Raji (cell line): Measurements from ENCODE around the gene PIMREG.

Experiments used
- POLR2A ChIP-seq: IDR thresholded peaks from 2 replicates; pipeline ENCODE4 v1.6.1; 2011; ENCODE audit warnings: low read depth, low read length, control low read depth; ENCODE audit not compliant: insufficient read depth

PIMREG gene

GRCh38 chr17:6464446-6465041 is 20.3 kb downstream of the PIMREG start:
- no peak for TF ChIP-seq POLR2A

- no peak for TF ChIP-seq POLR2A
Measured at GRCh38 chr17:6465206-6466003, 21.1 kb downstream of the PIMREG start.

GRCh38 chr17:6467567-6467966 is 23.3 kb downstream of the PIMREG start:
- no peak for TF ChIP-seq POLR2A

GRCh38 chr17:6468051-6468790 is 24.0 kb downstream of the PIMREG start:
- no peak for TF ChIP-seq POLR2A

GRCh38 chr17:6470146-6470718 is 26.0 kb downstream of the PIMREG start:
- no peak for TF ChIP-seq POLR2A

GRCh38 chr17:6470751-6471521 is 26.7 kb downstream of the PIMREG start:
- no peak for TF ChIP-seq POLR2A

GRCh38 chr17:6471531-6472465 is 27.5 kb downstream of the PIMREG start:
- no peak for TF ChIP-seq POLR2A

GRCh38 chr17:6472517-6472916 is 28.3 kb downstream of the PIMREG start:
- TF ChIP-seq POLR2A = no peak

GRCh38 chr17:6473128-6473767 is 29.0 kb downstream of the PIMREG start:
- TF ChIP-seq POLR2A = no peak

GRCh38 chr17:6474376-6474775 is 30.1 kb downstream of the PIMREG start:
- TF ChIP-seq POLR2A = no peak

- no peak for TF ChIP-seq POLR2A
Measured at GRCh38 chr17:6474906-6475305, 30.7 kb downstream of the PIMREG start.

GRCh38 chr17:6475411-6475810 is 31.2 kb downstream of the PIMREG start:
- TF ChIP-seq POLR2A = no peak

- no peak for TF ChIP-seq POLR2A
Measured at GRCh38 chr17:6476076-6476809, 32.0 kb downstream of the PIMREG start.
